Umbilical cord (tissue), 2 donors: ENCODE data around the gene CDC37. TPM values are rescaled to one million over a fixed set of nuclear protein-coding genes. Genes with fewer than 3 reads are reported as not detected.
"Not testable (repeated sequence)": the region's sequence is repeated elsewhere in the genome, so short reads cannot be mapped to it uniquely, and the experiment has no call there.

Source experiments
- DNase-seq: peaks from one replicate; pipeline ENCODE4 v3.0.0-alpha.2; 2015; ENCODE audit warnings: low spot score
- total RNA-seq: library from RNA; depleted of rRNA; stranded (reverse); fragments of >200 nt; gene quantifications from one replicate; pipeline ENCODE4 v1.2.3, GENCODE V29; 2014; ENCODE audit warnings: low replicate concordance; ENCODE audit not compliant: insufficient read depth

Gene CDC37
- total RNA-seq, 1 donor from 2014 or later: 73.9 TPM

DNA sequence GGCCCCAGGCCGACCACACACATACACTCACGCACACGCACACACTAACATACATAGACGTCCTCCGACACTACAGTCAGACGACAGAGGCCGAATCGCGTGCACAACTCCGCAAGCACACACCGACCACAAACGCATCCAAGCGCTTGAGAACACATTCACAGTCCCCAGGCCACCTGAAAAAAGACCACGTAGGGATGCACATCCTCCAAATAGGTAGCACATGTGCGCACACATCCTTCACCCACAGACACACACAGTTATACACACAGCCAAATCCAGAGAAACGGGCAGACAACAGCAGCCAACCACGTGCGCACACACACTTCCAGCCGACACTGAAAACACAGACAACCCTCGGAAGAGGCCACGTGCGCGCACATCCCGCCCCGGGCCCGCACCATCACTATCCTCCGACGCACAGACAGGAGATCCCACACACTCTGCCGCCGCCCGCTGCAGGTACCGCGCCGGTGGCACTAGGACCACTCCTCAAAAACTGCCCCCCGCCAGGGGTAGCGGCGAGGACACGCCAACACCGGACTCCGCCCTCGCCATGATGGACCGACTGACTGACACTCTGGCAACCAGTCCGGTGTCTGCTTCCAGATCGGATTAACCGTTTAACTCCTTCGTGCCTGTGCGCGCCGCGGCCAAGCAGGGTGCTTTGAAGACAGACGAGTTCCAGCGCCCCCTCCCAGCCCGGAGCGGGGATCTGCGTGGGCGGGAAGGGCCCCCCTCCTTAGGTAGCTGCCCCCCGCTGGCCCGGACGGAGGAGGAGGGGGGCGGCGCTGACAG lies 16.5 kb upstream of the CDC37 start:
- no peak for DNase-seq

DNA sequence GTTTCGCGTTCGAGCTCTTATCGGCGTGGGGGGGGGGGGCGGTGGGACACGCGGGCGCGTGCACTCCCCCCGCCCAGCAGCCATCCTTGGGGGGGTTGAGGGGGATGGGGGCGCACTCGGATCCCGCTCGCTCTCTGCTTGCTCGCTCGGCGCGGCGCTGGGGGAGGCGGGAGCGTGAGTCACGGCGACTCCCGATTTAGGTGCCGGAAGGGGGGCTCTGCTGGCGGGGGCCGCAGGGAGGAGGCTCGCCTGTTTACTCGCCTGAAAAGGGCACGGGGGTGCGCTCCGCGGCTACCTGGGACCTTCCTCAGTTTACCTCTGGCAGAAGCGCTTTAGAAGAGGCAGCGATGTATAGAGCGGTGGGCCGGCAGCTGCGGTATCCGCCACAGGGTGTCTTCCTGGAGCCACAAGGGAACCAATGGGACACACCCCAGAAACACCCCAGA lies 15.9 kb upstream of the CDC37 start:
- no peak for DNase-seq

DNA sequence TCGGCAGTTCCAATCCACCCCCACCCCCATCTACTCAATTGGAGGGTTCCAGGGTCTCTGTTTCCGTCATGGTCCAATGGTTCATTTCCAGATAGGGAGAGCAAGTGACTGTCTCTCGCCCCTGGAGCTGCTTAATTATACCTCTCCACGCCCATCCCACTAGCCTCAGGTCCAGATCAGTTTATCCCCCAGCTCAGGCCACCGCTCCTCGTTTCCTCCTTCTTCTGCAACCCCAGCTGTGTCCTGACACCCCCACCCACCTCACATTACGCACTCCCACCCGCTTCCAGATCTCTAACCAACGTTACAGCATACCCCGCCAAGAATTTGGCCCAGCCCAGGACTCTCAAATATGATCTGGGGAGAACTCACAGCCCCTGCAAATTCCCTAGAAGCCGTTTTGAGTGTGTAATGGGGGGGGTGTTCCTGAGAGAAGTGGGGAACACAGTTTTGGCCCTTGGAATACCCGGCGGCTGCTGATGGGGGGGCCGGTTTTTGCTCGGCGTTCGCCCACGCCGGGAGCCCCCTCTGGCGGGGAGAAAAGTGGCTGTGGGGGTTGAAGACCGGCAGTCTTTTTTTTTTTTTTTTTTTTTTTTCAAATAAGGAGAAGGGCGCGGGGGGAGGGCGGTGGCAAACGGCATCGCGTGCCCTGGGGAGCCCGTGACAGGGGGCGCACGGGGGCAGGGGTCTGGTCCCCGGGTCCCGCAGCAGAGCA lies 15.3 kb upstream of the CDC37 start:
- DNase-seq: no peak

DNA sequence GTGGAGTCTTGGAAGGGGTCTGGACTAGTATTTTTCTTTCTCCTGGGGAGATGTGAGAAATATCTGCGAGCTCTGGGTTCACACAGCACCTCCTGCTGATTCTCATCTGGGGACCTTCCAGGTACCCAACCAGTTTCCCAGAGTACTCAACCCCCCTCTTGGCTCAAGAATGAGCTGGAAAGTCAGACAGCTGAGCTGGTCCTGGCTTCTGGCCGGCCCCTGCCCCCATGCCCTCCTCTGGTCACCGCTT lies 14.8 kb upstream of the CDC37 start:
- DNase-seq: no peak

DNA sequence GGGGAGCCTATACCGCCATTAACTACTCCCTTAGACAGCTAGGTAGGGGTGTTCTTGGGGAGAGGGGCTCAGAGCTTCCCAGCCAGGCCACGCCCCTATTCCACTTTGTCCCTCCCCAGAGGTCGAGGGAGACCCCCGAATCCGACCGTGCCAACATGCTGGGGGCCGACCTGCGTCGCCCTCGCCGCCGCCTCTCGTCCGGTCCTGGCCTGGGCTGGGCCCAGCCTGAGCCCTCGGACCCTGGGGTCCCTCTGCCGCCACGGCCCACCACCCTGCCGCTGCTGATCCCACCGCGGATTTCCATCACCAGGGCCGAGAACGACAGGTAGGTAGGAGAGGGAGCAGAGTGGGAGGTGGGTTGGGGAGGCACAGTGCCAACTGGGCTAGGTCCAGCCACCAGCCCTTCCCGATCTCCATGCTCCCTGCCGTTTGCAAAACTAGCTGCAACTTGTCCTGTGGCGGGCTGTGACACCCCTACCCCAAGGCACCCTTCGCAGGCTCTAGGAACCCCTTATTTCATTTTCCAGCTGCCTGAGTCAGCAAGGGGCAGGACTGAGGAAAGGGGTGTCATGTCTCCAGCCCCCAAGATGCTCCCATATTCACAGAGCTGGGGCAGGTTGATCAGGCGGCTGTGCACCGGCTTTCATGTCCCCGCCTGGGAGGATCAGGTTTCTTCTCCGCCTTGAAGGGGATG lies 14.3 kb upstream of the CDC37 start:
- no peak for DNase-seq

DNA sequence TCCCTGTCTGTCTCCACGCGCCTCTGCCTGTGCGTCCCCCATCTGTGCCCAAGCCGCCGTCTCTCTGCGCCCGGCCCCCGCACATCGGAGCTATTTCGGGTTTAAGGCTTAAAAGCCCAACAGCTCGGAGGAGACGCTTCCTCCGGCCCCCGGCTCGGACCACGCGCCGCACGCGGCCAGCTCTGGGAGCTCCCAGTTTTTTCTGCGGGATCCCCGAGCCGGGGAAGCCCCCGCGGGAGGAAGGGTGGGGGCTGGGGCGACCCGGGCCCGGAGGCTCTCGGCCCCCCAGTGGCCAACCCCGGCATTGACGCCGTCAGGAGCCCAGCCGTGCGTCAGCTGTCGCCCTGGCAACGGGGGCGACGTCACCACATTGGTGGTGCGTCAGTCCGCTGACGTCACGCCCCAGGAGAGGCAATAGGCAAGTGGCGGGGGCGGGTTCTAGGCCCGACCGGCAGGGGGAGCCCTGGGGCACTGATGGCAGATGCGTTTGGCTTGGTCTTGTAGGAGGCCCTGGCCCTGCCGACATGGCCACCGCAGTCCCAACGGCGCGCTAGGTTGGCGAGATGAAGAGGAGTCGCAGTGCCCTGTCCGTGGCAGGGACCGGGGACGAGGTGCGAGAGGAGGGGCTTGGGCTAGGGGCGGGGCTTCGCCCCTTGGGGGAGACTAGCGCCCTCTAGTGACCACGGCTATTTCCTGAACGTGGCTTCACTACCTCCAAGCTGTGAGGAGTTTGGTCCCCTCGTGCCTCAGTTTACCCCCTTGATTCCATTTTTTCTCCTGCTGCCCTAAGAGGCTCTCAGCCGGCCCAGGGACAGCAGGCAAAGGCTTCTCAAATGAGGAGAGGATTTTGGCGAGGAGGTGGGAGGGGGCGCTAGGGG lies 13.3 kb upstream of the CDC37 start:
- DNase-seq: peak; percentile 54

DNA sequence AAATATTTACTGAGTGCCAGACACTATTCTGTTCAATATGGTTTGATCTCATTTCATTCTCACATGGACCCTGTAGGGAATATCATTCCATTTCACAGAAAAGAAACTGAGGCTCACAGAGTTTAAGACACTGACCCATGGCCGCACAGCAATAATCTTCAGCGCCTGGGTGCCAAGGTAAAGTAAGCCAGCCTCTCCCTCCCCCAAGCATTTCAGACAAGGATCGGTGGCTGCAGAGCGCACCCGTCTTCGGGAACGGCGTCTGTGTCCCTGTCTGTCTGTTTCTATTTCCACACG lies 12.7 kb upstream of the CDC37 start:
- no peak for DNase-seq

DNA sequence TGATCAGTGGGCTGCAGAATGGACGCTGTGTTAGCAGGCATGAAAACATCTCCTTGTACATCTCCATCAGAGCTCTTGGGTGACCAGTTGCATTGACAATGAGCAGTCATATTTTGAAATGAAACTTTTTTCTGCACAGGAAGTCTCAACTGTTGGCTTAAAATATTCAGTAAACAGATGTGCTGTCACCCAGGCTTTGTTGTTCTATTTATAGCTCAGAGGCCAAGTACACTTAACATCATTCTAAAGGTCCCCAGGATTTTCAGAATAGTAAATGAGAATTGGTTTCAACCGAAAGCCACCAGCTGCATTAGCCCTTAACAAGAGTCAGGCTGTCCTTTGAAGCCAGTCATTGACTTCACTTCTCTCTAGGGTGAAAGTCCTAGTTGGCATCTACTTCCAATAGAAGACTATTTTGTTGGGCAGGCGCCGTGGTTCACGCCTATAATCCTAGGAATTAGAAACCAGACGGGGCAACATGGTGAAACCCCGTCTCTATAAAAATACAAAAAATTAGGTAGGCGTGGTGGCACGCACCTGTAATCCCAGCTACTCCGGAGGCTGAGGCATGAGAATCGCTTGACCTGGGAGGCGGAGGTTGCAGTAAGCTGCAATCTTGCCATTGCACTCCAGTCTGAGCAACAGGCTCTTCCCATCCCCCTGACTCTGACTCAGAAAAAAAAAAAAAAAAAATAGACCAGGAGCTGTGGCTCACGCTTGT lies 9.1 kb upstream of the CDC37 start:
- no peak for DNase-seq

DNA sequence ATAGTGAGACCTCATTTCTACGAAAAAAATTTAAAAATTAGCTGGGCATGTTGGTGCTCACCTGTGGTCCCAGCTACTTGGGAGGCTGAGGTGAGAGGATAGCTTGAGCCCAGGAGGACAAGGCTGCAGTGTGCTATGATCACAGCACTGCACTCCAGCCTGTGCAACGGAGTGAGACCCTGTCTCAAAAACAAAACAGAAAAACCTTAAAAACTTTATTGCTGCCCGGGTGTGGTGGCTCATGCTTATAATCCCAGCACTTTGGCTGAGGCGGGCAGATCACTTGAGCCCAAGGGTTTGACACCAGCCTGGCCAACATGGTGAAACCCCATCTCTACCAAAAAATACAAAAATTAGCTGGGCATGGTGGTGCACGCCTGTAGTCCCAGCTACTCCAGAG lies 7.9 kb upstream of the CDC37 start:
- not testable (repeated sequence) for DNase-seq

DNA sequence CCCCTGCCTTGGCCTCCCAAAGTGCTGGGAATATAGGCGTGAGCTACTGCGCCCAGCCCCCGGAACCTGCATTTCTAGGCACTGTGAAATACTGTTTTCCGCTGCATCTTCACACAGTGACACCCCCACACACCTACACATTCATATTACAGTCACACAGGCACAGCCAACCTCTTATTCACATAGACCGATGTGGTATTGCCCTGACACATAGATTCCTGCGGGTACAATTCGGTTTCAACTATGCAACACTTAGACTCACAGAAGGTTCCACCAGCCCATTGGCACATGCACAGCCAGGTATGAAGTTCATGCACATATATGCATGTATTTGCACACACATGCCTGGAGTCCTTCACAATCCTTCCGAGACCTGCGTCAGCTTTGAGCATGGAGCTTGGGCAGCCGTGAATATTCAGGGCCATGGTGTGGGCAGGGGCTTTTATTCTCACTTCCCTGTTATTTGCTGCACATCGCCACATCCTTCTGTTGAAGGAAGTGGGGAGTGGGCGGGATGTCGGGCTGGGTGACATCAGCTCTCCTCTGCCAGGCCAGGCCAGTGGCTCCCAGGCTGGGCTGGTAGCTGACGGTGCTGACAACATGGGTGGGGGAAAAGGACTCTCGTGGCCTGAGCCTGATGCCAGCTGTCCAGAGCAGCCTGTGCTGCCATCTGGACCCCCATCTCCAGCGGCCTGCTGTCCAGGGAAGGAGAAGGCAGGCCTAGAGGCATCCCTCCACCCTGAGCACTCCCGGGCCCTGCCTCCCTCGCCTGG lies 5.4 kb upstream of the CDC37 start:
- no peak for DNase-seq

DNA sequence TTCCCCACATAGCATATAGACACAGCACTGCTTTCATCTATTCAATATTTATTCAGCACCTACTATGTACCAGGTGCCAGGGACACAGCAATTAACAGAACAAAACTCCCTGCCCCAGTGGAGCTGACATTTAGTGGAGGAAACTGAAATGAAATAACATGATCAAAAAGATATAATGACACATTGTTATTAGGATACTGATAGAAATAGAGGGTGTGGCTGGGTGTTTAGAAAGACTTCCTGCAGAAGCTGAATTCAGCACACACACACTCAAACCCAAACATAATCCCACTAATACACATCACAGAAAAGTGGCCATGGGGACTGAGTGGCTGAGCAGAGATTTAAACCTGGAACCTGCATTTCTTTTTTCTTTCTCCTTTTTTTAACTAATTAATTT lies 3.8 kb upstream of the CDC37 start:
- DNase-seq: no peak

DNA sequence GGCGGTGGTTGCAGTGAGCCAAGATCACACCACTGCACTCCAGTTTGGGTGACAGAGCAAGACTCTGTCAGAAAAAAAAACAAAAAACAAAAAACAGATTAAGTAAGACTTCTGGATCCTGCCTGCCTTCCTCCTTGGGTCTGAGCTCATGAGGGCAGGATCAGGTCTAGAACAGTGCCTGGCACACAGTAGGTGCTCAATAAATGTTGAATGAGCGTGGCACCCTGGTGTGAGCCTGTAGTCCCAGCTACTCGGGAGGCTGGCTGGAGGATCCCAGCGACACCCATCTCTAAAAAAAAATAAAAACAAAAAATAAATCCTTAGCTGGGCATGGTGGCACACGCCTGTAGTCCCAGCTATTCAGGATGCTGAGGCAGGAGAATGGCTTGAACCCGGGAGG lies 2.8 kb upstream of the CDC37 start:
- no peak for DNase-seq

DNA sequence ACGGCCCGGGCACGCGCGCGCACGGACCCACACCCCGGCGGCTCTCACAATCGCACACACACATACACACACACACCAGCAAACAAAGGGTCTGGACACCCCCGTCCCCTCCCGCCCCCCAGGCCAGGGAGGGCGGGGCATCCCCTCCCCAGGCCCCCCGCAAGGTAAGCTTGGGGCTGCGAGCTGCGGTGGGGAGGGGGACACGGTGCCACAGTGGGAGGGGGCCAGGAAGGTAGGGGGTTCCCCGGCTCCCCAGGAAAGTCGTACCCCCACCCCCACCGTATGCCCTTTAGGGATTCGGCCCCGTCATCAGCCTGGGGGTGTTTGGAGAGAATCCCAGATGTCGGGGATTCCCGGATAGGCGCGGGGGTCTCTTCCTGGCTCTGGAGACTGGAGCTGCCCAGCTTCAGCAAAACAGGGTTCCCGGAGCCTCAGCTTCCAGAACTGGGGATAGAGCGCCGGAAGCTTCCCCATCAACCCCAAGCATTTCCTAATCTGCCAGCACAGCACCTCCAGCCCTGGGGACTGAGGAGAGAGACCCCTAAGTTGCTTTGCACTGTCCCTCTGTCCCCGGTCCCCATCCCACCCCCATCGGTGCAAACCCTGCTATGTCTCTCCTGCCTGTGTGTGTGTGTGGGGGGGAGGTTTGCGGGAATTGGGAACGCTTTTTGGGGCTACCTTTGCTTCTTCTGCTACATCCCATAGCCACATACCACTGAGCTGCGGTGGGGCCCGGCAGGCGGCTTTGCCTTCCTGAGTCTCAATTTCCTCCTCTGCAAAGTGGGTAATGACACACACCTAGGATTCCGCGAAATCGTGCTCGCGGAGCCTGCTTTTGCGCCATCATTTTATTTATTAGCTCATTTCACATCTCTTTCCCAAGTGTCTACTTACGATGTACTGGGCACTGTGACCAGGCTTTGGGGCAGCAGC lies 1.8 kb upstream of the CDC37 start:
- no peak for DNase-seq

DNA sequence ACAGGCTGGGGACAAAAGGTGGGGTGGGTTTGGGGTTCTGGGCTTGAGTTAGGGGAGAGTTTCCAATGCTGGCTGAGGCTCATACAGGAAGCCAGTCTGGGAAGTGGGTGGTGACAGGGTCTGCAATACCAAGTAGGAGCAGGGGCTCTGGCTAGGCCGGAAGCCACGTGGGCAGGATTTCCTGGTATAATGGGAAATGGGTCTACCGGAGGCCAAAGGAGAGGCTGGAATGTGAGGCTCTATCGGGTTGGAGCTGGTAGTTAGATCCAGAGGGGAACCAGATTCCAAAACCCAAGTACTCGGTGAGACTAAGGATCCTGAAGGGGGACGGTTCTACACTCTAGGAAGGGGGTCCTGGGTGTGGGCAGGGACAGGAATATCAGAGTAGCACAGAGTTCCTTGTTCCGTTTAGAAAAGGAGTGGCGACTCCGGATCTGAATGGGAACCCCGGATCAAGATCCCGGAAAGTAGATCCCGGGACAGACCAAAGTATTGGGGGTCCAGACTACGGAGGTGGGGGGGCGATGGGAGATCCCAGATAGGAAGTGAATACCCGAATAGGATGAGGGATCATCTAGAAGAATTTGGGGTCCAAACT lies 802 bp downstream of the CDC37 start:
- DNase-seq: peak; percentile 49

DNA sequence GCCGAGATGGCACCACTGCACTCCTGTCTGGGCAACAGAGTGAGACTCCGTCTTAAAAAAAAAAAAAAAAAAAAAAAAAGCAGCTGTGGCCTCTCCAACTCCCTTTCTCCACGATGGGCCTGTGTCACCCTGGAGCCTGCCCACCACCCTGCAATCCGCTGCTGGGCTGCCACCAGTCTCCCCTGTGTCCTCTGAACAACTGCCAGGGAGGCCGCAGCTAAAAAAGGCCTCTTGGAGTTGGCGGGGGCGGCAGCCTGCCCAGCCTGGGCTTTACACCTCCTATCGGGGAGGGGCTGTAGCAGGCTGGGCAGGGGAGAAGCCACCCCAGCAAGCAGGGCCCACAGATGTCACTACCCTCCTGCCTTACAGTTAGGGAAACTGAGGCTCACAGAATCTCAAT lies 3.5 kb downstream of the CDC37 start:
- no peak for DNase-seq

DNA sequence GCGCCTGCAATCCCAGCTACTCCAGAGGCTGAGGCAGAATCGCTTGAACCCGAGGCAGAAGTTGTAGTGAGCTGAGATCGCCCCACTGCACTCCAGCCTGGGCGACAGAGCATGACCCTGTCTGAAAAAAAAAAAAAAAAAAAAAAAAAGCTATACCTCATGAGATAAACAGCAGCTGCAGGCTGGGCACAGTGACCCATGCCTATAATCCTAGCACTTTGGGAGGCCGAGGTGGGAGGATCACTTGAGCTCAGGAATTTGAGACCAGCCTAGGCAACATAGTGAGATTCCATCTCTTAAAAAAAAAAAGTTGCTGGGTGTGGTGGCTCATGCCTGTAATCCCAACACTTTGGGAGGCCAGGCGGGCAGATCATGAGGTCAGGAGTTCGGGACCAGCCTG lies 4.0 kb downstream of the CDC37 start:
- DNase-seq: not testable (repeated sequence)

DNA sequence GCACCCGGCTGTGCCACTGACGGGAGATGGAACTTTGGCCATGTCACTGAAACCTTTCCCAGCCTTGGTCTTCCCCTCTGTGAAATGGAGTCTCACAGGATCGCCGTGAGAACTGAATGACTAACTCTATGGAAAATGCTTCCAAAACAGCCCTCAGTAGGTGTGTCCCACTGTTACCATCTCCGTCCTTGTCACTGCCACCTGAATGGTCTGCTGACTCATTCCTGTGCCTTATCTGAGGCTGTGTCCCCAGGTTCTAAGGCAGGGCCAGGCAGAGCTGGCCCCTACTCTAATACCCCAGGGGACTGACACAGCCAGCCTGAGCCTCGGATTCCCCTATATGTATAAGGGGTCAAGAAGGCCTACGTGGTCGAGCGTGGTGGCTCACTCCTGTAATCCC lies 4.5 kb downstream of the CDC37 start:
- DNase-seq: no peak

DNA sequence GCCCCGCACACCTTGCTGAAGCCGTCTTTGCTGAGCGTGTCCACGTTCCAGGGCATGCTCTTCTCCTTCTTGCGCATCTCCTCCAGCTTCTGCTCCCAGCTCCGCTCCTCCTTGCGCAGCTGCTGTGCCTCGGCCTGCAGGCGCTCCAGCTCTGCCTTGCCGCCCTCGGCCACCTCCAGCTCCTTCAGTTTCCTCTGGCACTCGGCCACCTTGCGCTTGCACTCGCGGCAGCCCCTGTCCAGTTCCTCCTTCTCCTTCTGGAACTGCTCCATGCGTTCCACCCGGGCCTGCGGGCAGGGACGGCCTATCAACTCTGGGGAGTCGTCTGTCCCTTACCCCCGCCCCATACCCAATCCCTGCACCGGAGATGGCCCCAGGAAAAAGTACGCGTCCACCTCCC lies 7.4 kb downstream of the CDC37 start:
- DNase-seq: no peak

DNA sequence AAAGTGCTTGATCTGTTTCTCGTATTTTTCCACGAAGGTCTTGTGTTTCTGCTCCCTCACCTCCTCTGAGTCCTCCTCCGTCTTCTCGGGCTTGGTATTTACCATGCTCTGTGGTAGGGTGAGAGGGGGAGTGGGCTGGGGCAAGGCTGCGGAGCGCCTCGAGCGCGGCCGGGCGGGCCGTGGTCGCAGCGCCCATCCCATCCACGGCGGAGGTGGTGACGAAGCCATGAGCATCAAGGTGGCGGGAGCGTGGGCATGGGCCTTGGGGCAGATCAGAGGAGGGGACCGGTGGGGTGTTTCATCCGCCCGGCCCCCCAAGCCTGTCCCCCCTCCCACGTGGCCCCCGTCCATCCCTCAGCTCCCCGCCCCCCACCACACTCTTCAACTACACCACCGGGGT lies 7.9 kb downstream of the CDC37 start:
- DNase-seq: no peak
